HG02571 (cell line): ENCODE results near the gene POLR1H.

Source experiments
- ATAC-seq: cut with Tn5 transposase; IDR thresholded peaks from one replicate; pipeline ENCODE4 v1.9.1; 2021; ENCODE audit warnings: mild to moderate bottlenecking, moderate library complexity; ENCODE audit not compliant: unreplicated experiment

Gene POLR1H

DNA sequence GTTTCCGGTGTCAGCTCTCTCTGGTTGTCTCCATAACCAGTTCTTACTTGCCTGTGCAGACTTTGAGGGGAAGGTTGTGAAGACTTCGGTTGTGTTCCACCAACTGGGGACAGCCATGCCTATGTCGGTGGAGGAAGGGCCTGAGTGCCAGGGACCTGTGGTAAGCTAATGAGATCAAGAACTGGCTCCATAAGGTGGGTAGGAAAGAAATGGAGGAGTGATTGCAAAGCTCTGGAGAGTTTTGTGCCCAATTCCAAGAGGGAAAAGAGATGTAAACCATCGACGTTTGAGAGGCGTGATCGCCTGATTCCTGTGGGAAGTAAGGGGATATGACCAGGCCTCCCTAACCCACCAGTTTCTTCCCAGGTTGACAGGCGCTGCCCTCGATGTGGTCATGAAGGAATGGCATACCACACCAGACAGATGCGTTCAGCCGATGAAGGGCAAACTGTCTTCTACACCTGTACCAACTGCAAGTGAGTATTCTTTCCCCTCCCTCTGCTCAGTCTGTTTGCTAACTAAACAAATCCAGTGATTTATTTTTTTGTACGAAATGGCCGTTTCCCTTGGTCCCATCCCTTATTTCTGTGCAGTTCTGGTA is 893 bp downstream of the POLR1H start:
- ATAC-seq: no peak

DNA sequence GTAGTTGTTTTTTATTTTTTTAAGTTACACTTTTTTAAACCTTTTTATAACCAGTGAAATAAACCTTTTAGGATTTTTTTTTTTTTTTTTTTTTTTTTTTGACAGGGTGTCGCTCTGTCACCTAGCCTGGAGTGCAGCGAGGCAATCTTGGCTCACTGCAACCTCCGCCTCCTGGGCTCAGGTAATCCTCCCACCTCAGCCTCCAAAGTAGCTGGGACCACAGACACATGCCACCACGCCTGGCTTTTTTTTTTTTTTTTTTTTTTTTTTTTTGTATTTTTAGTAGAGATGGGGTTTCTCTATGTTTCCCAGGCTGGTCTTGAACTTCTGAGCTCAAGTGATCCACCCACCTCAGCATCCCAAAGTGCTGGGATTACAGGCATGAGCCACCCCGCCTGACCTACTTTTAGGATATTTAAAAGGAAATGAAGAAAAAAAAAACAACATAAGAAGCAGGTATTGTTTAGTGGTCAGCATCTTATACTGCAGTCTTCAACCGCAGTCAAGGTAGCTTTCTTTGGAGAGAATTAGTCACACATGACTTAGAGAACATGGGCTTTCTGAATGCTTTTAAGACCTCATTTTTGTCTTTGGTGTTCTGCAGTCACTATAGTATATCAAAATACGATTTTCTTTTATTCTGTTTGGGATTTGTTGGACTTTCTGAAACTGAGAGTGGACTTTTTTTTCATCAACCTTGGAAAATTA is 1.6 kb downstream of the POLR1H start:
- ATAC-seq: no peak

DNA sequence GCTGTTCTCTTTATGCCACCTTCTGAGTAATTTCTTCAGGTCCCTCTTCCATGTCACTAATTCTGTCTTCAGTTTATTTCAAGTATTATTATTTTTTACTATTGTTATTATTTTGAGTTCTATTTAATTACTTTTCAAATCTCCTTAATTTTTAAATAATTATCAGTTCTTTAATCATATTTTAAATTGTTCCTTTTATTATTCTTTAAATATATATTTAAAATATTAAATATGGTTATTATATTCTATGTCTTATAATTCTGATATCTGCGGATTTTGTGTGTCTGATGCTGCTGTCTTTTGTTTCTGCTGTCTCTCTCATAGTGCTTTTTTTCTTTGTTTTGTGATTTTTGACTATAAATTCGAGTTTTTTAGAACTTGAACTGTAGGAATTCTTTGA is 2.2 kb downstream of the POLR1H start:
- ATAC-seq: no peak

DNA sequence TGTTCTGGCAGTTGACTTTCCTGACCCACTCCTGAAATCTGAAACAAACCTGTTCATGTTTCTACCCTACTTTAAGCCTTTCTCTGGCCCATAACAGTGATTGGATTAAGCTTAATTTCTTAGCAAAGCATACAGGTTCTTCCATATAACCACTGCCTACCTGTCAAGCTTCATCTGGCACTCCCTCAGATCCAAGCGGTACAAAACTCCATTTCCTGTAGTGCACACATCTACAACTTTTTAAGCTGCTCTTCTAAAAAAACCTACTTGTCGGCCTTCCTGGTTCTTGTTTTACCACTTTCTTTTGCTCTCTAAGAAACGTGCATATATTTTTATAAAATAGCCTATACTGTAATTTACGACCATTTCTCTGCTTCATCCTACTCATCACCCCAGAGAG is 5.0 kb downstream of the POLR1H start:
- no peak for ATAC-seq

DNA sequence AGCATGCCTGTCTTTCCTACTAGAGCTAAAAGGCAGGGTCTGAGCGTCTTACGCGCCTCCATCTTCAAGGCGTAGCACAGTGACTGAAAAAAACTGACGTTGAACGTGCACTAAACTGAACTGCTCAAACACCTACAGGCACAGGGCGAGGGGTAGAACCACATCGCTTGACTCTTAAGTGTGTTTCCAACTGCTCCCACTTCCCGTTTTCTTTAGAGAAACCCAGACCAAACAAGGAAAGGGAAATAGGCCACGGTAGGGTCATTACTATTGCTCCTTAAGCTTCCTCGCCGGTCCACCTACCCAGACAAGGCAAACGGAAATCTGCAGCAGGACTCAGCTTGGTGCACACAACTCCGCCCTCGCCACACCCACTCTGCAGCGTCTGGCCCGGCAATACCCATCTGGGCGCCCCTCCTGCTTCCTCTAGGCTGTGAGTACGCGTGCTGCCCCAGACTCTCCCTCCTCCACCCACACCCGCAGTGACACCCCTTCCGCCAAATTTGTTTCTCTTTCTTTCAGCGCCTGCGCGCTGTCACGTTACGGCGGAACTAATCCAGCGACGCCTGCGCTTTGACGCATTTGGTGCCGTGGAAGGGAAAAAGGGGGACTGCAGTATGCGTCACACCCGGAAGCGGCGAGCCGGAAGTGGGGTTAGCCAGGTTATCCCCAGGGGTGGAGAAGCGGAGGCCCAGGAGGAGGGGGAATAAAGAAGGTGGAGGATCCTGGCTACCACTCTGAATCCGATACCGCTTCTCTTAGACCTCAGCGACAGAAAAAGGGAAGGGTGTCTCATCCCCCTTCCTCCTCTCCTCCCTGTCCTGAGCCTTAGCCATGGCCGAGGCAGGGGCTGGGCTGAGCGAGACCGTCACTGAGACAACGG is 5.8 kb downstream of the POLR1H start, which contains the start of gene PPP1R11:
Gene PPP1R11 (plus strand): TSS at position 622 of the 883 bp plus-strand sequence. CDS start 213 bp downstream, at position 835.
- ATAC-seq: peak; percentile 96

DNA sequence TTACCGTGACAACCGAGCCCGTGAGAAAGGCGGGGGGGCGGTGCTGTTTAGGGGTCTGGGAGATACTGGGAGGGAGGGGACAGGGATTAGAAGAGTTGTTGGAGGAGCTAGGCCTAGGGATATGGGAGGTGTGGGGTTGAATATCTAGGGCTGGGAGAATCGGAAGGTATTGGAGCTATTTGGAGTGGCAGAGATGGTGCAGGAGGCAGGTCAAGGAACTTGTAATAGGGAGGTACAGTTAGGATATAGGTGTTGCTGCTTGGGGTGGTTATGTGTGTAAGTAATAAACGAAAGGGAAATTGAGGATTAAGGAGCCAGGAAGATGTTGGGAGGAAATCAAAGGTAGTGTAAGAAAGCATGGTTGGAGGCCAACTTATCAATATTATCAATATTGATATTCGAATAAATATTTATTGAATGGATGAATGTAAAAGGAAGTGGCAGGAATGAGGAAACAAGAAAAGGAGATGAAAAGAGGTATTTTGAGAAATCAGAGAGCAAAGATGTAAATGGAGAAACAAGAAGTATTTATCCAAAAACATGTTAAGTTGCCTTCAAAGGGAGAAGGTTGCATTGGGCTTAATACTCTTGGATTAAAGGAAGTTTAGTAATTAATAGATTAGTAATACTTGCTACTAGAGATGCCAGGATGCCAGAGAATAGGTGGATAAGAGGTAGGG is 6.5 kb downstream of the POLR1H start:
- no peak for ATAC-seq

DNA sequence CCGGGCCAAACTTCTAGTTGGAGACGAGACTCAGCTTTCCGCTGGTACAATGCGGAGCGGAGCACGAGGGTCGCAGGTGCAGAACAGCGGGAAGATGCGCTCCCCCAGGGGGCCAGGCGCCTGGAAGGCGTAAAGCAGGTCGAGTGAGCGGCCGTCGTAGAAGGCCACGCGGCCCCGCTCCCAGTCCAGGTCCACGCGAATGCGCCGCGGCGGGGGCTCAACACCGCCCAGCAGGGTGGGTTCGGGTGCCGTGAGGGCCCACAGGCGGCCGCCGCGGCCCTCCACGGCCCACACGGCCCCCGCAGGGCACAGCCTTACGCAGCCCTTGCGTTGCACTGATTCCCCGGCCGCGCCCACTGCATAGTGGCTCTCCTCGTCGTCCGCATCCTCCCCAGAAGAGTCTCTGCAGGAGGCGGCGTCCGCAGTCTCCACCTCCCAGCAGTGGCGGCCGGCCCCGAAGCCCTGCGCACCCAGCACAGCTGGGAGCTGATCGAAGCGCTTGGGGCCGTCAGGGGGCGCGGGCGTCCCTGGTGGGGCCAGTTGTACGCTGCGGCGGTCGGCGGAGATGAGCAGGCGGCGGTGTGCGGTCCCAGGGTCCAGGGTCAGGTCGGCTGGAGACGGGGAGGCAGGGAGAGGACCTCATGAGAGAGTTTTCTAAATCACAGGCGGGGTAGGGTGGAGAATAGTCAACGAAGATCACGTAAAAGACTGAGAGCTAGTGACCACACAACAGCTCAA is 10.2 kb downstream of the POLR1H start:
- no peak for ATAC-seq

DNA sequence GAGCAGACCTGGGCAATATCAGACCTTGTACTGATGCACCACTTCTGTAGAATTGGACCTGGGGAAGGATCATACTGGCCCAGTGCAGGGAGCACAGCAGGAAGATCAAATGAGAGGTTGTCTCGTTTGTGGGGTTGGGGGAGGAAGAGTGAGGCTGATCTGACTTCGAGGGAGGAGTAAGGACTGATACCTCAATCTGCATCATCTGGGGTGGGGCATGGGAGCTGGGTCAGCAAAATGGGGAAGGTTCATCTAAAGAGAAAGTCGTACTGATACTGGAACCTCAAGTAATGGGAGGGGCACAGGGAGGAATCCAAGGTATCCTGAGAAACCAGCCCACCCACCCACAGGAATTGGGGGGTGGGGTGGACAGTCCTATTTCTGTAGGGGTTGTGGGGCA is 10.8 kb downstream of the POLR1H start:
- no peak for ATAC-seq

DNA sequence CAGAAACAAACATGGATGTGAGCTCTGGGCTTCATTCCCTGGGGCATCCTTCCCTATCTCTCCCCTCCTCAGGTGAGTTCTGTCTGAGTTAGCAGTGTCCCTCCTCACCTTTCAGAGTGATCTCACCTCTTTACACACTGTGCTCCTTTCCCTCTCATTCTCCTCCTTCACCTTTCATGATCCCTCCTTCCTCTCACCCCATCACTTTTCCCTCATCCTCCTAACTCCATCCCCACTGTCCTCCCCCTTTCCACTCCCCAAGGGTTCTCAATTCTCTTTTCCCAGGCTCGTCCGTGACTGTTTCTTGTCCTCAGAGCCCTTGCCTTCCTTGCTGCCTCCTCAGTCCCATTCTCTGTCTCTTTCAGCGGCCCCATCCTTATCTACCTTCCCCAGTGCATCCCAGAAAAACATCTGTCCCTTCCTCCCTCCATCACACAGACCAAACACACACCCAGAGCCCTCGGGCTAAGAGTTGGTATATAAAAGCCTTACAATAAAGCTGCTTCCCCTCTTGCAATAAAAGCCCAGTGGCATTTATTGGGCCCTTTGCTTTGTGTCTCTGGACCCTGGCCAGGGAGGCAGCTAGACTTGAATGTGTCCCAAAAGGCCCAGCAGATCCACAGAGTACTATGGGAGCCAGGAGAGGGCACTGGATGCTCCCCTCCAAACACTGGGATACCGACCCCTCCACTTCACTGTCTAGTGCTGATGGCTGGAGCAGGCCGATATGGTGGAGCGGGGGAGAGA is 12.6 kb downstream of the POLR1H start:
- no peak for ATAC-seq

DNA sequence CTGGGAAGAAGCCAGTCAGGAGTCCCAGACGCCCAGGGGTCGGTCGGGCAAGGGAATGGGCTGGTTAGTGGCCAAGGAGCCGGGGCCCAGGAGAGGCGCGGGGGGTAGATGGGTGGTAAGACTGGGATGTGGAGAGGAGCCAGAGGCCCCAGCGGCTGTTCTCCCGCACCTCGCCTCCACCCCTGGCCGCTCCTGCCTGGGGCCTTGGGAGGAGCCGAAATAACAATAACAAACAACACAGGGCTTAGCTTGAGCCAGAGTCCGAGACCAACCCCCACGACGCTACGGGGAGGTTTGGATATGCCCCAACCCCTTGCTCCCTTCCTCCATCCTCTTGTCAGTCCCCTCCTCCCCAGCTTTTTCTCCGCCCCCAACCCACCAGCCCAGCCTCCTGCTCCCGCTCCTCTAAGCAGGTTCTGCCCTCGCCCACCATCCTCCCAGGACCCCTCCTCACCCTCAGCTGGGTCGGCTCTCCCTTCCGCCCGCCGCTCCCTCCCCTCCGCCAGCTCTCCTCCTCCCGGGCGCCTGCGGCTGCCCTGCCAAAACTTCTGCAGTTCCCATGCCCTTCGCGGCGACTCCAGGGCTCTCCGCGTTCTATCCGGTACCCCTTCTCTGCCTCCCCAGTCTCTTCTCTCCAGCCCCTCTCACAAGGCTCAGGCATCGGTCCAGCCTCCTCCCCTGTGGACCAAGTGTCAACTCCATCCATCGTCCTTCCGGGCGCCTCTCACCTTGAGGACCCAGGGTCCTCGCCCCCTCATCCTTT is 13.4 kb downstream of the POLR1H start:
- no peak for ATAC-seq

DNA sequence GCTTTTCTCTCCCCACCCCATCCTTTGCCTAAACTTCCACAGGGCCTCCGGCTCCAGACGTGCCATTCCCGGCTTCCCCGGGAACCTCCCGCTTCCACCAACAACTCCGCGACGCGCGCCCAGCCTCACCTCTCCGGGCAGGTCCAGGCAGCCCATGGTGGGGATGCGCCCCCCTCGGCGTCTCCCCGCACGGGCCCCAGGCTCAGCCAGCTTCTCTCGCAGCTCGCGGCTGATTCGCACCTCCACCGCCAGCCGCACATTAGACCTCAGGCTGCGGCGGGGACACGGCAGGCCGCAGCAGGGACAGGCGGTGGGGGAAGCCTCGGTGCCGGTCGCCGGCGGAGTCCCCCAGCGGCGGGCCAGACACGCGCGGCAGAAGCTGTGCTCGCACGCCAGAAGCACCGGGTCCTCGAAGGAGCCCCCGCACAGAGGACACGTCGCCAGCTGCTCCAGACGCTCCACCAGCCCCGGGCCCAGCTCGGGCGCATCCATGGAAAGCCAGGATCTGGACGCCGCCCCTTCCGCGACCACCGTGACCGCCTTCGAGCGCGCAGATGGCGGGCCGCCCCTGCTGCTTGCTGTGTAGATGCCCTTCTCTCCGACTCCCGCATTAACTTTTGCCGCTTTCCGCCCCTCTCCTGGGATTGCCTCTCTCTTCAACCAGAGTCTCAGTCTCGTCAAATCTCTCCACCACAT is 14.2 kb downstream of the POLR1H start, which contains the start of gene RNF39:
Gene RNF39 (minus strand): TSS at position 676 of the 696 bp plus-strand sequence. CDS start 184 bp downstream, at position 492.
- ATAC-seq: no peak

DNA sequence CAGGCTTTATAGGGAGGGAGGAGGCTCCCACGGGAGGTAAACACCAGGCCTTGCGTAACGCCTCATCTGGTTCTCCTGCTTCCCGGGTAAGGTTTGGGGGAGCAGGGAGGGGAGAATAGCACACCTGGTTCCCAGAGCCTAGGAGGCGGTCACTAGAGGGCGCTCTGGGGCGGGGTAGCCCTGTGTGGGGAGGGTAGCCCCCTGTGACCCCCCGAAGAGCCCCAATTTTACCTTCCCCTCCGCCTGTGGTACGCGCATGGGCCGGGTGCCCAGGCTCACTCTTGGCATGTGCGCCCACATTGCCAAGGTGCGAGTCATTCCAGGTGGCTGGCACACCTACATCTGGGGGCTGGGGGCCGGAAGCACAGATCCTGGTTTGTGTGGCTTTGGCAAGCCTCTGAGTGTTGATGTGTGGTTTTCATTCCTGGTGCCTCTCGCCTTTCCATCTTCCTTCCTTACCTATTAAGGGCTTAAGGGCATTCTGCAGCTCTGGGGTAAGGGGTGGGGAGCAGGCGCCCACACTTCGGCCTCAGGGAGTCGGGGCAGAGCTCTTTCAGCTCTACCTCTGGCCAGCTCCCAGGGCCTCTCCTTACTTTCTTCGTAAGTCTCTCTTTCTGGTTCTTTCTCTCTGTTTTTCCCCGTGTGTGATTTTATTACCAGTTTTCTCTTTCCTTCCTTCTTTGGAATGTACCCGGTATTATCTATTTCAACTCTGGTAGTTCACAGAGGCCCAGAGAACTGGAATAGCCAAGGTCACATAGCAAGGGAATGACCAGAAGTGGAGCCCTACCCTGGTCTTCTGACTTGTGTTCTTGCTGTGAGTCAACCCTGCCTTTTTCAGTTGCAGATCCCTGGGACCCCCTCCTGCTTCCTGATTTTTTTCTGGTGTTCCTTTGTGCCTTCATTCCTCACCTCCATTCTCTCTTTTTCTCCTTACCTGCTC is 15.0 kb downstream of the POLR1H start:
- no peak for ATAC-seq

DNA sequence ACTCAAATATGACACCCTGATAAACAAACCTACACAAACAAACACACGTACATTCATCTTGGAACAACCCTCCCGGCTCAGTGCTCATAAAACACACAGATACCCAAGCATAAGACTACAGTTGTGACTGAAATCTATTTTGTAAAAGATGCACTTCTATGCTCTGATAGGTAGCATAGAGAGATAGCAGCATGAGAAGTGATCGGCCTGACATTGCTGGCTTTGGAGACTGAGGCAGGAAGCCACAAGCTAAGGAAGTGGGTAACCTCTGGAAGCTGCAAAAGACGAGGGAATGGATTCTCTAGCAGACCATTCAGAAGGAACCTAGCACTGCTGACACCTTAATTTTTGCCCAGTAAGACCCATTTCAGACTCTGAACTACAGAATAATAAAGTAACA is 16.2 kb downstream of the POLR1H start:
- no peak for ATAC-seq

DNA sequence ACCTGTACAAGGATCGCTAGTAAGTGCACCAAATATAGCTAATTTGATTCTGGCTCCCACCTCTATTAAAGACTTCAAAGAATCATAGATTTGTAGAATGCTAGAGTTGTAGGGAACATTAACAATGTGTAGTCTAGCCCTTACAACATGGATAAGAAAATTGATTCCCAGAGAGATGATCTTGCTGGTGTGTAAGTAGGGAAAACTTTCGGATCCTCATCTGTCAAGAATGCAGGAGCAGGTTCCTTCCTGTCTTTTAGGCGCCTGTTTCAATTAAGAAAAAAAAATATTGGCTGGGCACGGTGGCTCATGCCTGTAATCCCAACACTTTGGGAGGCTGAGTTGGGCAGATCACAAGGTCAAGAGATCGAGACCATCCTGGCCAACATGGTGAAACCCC is 26.8 kb downstream of the POLR1H start:
- no peak for ATAC-seq

DNA sequence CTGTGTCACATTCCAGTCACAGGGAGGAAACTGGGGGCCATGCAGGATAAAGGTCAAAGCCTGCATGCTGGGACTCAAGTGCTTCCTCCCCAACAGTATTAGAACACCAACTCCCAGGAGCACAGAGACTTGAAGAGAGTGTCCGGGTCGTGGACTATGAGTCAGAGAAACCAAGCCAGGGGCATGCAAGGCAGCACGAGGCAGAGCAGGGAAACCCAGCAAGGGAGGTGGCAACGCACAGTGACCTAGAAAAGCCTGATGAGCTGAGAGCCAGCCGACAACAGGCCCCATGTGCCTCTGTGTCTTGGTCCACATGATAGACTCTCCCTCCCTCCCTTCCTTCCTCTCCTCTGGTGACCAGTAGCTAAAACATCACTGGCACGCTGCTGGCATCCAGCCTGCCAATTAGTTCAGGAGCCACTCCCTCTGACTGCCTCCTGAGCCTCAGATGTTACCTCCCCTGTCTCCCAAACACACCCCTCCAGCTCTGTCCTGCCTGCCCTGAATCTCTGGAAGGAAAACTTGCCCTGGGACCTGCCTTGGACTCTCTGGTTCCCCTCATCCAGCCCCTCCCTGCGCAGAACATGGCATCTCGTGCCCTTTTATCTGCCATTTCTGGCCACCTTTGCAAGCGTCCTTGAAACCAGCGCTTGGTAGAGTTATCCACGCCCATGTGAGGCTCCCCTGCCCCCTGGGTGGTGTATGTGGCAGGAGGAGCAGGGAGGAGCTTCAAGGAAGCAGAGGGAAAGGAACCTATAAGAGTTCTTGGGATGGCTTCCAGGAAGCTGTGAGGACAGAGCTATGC is 30.7 kb downstream of the POLR1H start:
- no peak for ATAC-seq

DNA sequence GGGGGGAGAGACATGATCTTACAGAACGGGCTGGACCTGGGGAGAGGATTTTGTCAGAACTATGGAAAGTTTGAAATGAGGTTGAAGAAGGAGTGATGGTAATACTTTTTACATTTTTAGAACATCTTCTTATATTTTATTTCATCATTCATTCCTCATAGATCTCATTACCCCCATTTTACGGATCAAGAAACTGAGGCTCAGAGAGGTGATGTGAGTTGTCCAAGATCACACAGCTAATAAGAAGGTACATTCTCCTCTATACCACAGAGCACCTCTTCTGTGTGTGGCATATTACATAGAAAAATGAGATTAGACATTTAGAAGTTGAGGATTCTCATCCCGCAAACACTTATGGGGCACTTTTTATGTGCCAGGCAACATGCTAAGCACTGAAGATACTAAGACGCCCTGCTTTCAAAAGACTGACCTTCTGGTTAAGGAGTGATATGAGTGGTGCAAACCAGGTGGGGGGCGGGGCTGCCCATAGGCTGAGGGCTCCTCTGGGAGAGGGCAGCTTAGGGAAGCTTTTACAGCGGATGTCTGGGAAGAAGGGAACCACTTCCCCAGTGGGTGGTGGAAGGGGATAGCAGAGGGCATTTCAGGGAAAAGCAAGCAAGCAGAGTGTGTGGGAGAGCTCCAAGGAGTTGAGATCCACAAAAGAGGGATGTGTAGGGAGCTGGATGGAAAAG is 31.9 kb downstream of the POLR1H start:
- no peak for ATAC-seq
